ENCODE results near the gene ZNF550.

DNA sequence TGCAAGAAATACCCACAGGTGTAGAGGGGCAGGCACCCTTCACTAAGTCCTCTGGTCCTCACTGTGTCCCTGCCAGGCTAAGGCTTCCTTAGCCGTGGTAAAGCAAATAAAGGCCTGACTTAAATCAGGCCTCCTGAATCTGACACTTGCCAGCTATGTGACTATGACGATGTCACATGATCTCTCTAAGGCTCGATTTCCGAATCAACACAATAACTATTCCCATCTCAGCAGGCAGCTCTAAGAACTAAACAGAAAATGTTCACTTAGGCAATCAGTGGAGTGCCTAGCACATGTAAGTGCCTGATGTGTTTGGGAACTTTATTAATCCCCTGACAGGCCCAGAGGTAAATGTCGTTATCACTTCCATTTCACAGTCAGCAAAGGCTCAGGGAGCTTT, 2.0 kb downstream of the ZNF550 start:
- TF ChIP-seq POLR2AphosphoS5 (IDR thresholded peaks at IDR 0.05): no peak
- TF ChIP-seq, protein P1, sequence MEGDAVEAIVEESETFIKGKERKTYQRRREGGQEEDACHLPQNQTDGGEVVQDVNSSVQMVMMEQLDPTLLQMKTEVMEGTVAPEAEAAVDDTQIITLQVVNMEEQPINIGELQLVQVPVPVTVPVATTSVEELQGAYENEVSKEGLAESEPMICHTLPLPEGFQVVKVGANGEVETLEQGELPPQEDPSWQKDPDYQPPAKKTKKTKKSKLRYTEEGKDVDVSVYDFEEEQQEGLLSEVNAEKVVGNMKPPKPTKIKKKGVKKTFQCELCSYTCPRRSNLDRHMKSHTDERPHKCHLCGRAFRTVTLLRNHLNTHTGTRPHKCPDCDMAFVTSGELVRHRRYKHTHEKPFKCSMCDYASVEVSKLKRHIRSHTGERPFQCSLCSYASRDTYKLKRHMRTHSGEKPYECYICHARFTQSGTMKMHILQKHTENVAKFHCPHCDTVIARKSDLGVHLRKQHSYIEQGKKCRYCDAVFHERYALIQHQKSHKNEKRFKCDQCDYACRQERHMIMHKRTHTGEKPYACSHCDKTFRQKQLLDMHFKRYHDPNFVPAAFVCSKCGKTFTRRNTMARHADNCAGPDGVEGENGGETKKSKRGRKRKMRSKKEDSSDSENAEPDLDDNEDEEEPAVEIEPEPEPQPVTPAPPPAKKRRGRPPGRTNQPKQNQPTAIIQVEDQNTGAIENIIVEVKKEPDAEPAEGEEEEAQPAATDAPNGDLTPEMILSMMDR (IDR thresholded peaks at IDR 0.05 in 8 of 11, conservative IDR thresholded peaks at IDR 0.05 in 3 of 11): no peak

All from spleen (tissue), 7 donors.